Gastroesophageal sphincter (tissue), 4 donors: ENCODE data around the gene HLA-DPA1. TPM values are rescaled to one million over a fixed set of nuclear protein-coding genes. Genes with fewer than 3 reads are reported as not detected.
"Not testable (repeated sequence)": the region's sequence is repeated elsewhere in the genome, so short reads cannot be mapped to it uniquely, and the experiment has no call there.

Experiments used
- ATAC-seq: fragments of 150-250 bp; one replicate; pipeline ENCODE4 v1.9.1; 2016; ENCODE audit warnings: mild to moderate bottlenecking, moderate library complexity
- H3K27ac ChIP-seq, 4 donors: fragments of 200-600 bp; sonication (generic) in 3 of 4; 1 replicate in 3 of 4; 2 replicates in 1 of 4; pipeline ENCODE4 v1.5.1; 2016 to 2019
- H3K27me3 ChIP-seq: fragments of 200-600 bp; sonication (generic); one replicate; pipeline ENCODE4 v1.5.1; 2019
- H3K36me3 ChIP-seq, 2 donors: fragments of 200-600 bp; sonication (generic); one replicate each; pipeline ENCODE4 v1.5.1; 2019; ENCODE audit warnings: control low read depth in 1 of 2
- H3K4me1 ChIP-seq, 3 donors: fragments of 200-600 bp; sonication (generic); 1 replicate in 2 of 3; 2 replicates in 1 of 3; pipeline ENCODE4 v1.5.1; 2016 to 2019; ENCODE audit warnings: control low read depth in 2 of 3
- H3K4me3 ChIP-seq, 2 donors: fragments of 200-600 bp; sonication (generic); one replicate each; pipeline ENCODE4 v1.5.1; 2019; ENCODE audit warnings: mild to moderate bottlenecking in 1 of 2, moderate library complexity in 1 of 2
- H3K9me3 ChIP-seq, 3 donors: fragments of 200-600 bp; sonication (generic); one replicate each; pipeline ENCODE4 v1.5.1; 2017 to 2019; ENCODE audit warnings: control low read depth in 2 of 3
- EP300 ChIP-seq: sonication (generic); formaldehyde crosslinking; IDR thresholded peaks from one replicate; pipeline ENCODE4 v1.6.1; 2017; ENCODE audit warnings: antibody characterized with exemption, mild to moderate bottlenecking
- POLR2A ChIP-seq, 2 donors: fragments of 450-650 bp; IDR thresholded peaks; one replicate each; pipeline ENCODE4 v1.6.1; 2017; ENCODE audit warnings: antibody characterized with exemption in 2 of 2, mild to moderate bottlenecking in 2 of 2, moderate library complexity in 1 of 2
- POLR2AphosphoS5 ChIP-seq: sonication (generic); formaldehyde crosslinking; IDR thresholded peaks from one replicate; pipeline ENCODE4 v1.6.1; 2017; ENCODE audit warnings: antibody characterized with exemption
- WGBS, 2 donors: methylation state at CpG; one replicate each; pipeline ENCODE4 v1.1.5; 2018; ENCODE audit warnings: low coverage in 1 of 2; 5-methylcytosine and 5-hydroxymethylcytosine counted together
- total RNA-seq, 4 donors: library from RNA; depleted of rRNA; stranded (reverse); fragments of >200 nt; gene quantifications; one replicate each; pipeline ENCODE4 v1.1.0, GENCODE V29; 2016
- TF ChIP-seq, protein P1 (sequence below), 4 experiments: fragments of 200-600 bp in 2 of 4; fragments of 450-650 bp in 2 of 4; sonication (generic) in 1 of 4; IDR thresholded peaks; one replicate each; pipeline ENCODE4 v1.5.1; 2017 to 2019; ENCODE audit warnings: antibody characterized with exemption in 4 of 4, mild to moderate bottlenecking in 2 of 4, moderate library complexity in 2 of 4

The HLA-DPA1 gene
- total RNA-seq, 4 donors from 2014 or later = 20.2 to 125 (median 45.4) TPM

DNA sequence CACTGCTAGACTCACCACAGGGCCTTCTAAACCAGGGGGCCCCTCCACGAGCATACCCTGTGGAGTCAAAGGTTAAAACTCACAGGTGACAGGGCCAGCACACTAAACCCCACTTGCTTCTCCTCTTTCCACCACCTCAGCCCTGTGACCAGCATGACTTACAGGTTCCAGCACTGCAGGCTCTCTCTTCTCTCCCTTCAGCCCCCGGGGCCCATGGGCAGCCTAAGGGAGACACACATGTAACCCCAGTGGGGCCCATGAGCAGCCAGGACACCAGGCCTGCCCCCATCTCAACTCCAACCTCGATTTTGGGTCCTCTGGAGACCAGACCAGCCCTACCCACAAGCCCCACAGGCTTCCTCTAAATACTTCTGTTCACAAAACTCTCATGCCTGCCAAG is 30.3 kb upstream of the HLA-DPA1 start:
- H3K9me3 ChIP-seq = peaks cover 0 to 23% (median 0%) of the 10 kb centered on the region in 3 donors

DNA sequence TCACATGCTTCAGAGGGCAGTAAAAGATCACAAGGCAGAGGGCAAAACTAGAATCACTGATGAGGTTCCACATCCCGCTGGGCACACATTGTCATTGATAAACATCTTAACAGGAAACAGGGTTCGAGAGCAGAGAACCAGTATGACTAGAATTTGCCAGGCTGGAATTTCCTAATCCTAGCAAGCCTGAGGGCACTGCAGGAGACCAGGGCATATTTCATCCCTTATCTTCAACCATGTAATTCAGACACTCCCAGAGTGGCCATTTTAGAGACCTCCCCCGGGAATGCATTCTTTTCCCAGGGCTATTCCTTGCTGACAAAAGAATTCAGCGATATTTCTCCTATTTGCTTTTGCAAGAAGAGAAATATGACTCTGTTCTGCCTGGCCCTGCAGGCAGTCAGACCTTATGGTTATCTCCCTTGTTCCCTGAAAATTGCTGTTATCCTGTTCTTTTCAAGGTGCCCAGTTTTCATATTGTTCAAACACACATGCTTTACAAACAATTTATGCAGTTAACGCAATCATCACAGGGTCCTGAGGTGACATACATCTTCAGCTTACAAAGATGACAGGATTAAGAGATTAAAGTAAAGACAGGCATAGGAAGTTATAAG is 27.8 kb upstream of the HLA-DPA1 start:
- Histone ChIP-seq H3K27me3 (peaks cover 37% of the 10 kb centered on the region), H3K9me3 (peaks cover 0 to 28% (median 0%) of the 10 kb centered on the region in 3 donors)
- H3K4me3 ChIP-seq, H3K4me1 ChIP-seq, H3K36me3 ChIP-seq, H3K27ac ChIP-seq, ATAC-seq: not testable (repeated sequence)
- WGBS, 2 donors = 67 to 76% methylated on average over 4 to 5 of the region's 5 CpGs

More for the DNA sequence above, 30.3 kb upstream of the HLA-DPA1 start:
- TF ChIP-seq EP300 = no peak
- TF ChIP-seq, protein P1, sequence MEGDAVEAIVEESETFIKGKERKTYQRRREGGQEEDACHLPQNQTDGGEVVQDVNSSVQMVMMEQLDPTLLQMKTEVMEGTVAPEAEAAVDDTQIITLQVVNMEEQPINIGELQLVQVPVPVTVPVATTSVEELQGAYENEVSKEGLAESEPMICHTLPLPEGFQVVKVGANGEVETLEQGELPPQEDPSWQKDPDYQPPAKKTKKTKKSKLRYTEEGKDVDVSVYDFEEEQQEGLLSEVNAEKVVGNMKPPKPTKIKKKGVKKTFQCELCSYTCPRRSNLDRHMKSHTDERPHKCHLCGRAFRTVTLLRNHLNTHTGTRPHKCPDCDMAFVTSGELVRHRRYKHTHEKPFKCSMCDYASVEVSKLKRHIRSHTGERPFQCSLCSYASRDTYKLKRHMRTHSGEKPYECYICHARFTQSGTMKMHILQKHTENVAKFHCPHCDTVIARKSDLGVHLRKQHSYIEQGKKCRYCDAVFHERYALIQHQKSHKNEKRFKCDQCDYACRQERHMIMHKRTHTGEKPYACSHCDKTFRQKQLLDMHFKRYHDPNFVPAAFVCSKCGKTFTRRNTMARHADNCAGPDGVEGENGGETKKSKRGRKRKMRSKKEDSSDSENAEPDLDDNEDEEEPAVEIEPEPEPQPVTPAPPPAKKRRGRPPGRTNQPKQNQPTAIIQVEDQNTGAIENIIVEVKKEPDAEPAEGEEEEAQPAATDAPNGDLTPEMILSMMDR (IDR thresholded peaks at IDR 0.05) = no peak
- no peak for TF ChIP-seq POLR2AphosphoS5
- TF ChIP-seq POLR2A (IDR thresholded peaks at IDR 0.05) = no peak
- ATAC-seq = no peak
- Histone ChIP-seq H3K4me1 (no peaks in the 10 kb centered on the region), H3K27ac (no peak overlapping the region), H3K4me3 (no peak overlapping the region), H3K36me3 (no peaks in the 10 kb centered on the region), H3K27me3 (peaks cover 46% of the 10 kb centered on the region)
- WGBS, 2 donors = 43% methylated on average over 2 of the region's 3 CpGs; no CpG with 5 or more reads in 1 of the 2 donors

DNA sequence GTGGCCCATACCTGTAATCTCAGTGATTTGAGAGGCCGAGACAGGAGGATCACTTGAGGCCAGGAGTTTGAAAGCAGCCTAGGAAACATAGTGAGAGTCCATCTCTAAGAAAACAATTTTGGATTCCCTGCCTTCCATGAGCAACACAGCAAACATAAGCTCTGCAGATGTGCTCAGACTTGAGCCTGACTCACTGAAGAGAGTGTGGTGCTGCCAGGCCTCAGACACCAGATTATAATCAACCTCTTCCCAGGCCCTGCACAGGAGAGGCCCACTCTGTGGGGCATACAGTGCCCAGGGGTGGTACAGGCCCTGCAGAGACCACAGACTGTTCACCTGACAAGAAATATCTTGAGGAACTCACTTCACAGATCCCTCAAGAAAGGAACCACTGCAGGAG is 22.2 kb upstream of the HLA-DPA1 start:
- ATAC-seq = no peak
- peaks cover 0 to 15% (median 0%) of the 10 kb centered on the region in 3 donors for H3K9me3 ChIP-seq
- WGBS, 2 donors = 100% methylated on average over 1 of the region's 1 CpG
- no peak overlapping the region for H3K4me3 ChIP-seq
- H3K4me1 ChIP-seq = no peaks in the 10 kb centered on the region
- peaks cover 36% of the 10 kb centered on the region for H3K27me3 ChIP-seq
- no peak overlapping the region for H3K27ac ChIP-seq
- TF ChIP-seq EP300 = no peak
- TF ChIP-seq, protein P1 (IDR thresholded peaks at IDR 0.05) = no peak
- no peak for TF ChIP-seq POLR2A (IDR thresholded peaks at IDR 0.05)
- no peak for TF ChIP-seq POLR2AphosphoS5
- H3K36me3 ChIP-seq = no peaks in the 10 kb centered on the region

DNA sequence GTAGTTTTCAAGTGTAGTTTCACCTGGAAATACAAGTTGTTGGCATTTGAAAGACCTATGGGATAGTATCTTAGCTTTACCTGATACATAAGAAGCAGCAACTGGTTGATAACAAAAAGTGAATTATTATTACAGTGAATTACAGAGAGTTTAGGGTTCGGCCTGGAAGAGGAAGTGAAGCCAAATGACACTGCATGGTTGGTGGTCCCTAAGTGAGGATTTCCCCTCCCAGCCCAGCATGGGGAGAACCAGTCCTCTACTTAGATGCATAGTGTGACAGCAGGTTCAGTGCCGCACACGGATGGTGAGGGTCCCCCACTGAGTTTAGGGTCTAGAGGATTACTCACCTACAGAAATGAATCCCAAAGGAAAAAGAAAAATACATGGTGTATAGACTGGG is 20.4 kb upstream of the HLA-DPA1 start:
- H3K27ac ChIP-seq = no peak overlapping the region
- no peak for ATAC-seq
- H3K4me1 ChIP-seq = no peaks in the 10 kb centered on the region
- no peak for TF ChIP-seq POLR2A (IDR thresholded peaks at IDR 0.05)
- TF ChIP-seq, protein P1 (IDR thresholded peaks at IDR 0.05) = no peak
- no peak for TF ChIP-seq POLR2AphosphoS5
- TF ChIP-seq EP300 = no peak
- H3K9me3 ChIP-seq = peaks cover 0 to 5% (median 0%) of the 10 kb centered on the region in 3 donors
- H3K36me3 ChIP-seq = no peaks in the 10 kb centered on the region
- 74% methylated on average over 3 of the region's 3 CpGs; no CpG with 5 or more reads in 1 of the 2 donors for WGBS, 2 donors
- no peak overlapping the region for H3K4me3 ChIP-seq
- peaks cover 36% of the 10 kb centered on the region for H3K27me3 ChIP-seq

DNA sequence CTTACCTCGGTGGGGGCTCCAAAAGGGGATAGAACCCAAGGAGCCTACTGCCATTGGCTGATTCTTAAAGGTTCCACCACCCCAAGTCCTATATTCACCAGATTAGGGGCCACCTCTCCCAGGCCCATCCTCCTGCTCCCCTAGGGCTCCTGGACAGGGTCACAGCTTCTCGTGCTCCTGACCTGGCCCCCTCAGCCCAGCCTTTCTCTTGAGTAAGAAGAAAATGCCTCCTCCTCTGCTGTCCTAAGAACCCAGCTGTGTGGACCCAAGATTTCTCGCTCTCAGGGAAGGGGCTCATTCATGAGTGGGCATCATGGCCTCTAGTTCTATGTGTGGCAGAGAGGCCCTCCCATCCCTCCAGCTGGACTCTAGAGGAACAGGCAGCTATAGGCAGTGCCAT is 18.9 kb upstream of the HLA-DPA1 start:
- Histone ChIP-seq H3K4me3 (no peak overlapping the region), H3K9me3 (peaks cover 0 to 3% (median 0%) of the 10 kb centered on the region in 3 donors), H3K27ac (no peak overlapping the region), H3K36me3 (peaks cover 0 to 3% of the 10 kb centered on the region in 2 donors), H3K27me3 (peaks cover 36% of the 10 kb centered on the region), H3K4me1 (no peaks in the 10 kb centered on the region)
- WGBS, 2 donors = 100% methylated on average over 1 of the region's 3 CpGs
- no peak for ATAC-seq
- TF ChIP-seq EP300 = no peak
- TF ChIP-seq, protein P1 (IDR thresholded peaks at IDR 0.05) = no peak
- TF ChIP-seq POLR2AphosphoS5 = no peak
- no peak for TF ChIP-seq POLR2A (IDR thresholded peaks at IDR 0.05)
